Naive thymus-derived CD8-positive, alpha-beta T cell (primary cell): Measurements from ENCODE around the gene LRIT3. TPM values are rescaled to one million over a fixed set of nuclear protein-coding genes. Genes with fewer than 3 reads are reported as not detected.
A peak's percentile ranks its signal among the peaks of the same experiment; 100 is the strongest.

ENCODE experiments used
- ATAC-seq, 2 donors: fragments of 150-1000 bp; cut with Tn5 transposase in 1 of 2; sonication (Bioruptor Pico), chemical (Tn5 transposase) in 1 of 2; 1 replicate in 1 of 2; 2 replicates in 1 of 2; pipeline ENCODE4 v1.10.0; 2021; ENCODE audit warnings: mild to moderate bottlenecking in 2 of 2, moderate library complexity in 2 of 2
- POLR2A ChIA-PET: fragments of 350-600 bp; sonication (Branson Sonifier 250); formaldehyde crosslinking; loops from one replicate; lab custom pipeline; 2021; ENCODE audit warnings: antibody characterized with exemption; lab: Charles Lee
- DNase-seq, 10 donors: peaks; one replicate each; pipeline versions ENCODE4 v3.0.0 to v3.0.0-alpha.2; 2020 to 2022
- H3K27ac Mint-ChIP-seq, 10 donors: one replicate each; pipeline ENCODE4 v1.8.0; 2020 to 2022; ENCODE audit warnings: mild to moderate bottlenecking in 10 of 10, mixed read lengths in 10 of 10, moderate library complexity in 4 of 10, inconsistent platforms in 1 of 10
- H3K27me3 Mint-ChIP-seq, 5 donors: one replicate each; pipeline ENCODE4 v1.8.0; 2021 to 2022; ENCODE audit warnings: mixed read lengths in 5 of 5
- H3K36me3 Mint-ChIP-seq, 3 donors: one replicate each; pipeline ENCODE4 v1.8.0; 2020 to 2022; ENCODE audit warnings: mixed read lengths in 3 of 3, mild to moderate bottlenecking in 2 of 3, inconsistent platforms in 1 of 3
- H3K4me1 Mint-ChIP-seq, 4 donors: one replicate each; pipeline ENCODE4 v1.8.0; 2021 to 2022; ENCODE audit warnings: mixed read lengths in 4 of 4
- H3K4me3 Mint-ChIP-seq, 10 donors: one replicate each; pipeline ENCODE4 v1.8.0; 2020 to 2022; ENCODE audit warnings: mild to moderate bottlenecking in 10 of 10, mixed read lengths in 10 of 10, moderate library complexity in 6 of 10, inconsistent platforms in 1 of 10
- H3K9me3 Mint-ChIP-seq, 9 donors: one replicate each; pipeline ENCODE4 v1.8.0; 2020 to 2022; ENCODE audit warnings: mixed read lengths in 9 of 9, mild to moderate bottlenecking in 3 of 9, inconsistent platforms in 1 of 9, moderate library complexity in 1 of 9
- polyA plus RNA-seq, 3 donors: library from polyadenylated mRNA; unstranded; fragments of 300-500 nt; fragmentation: Illumina TruSeq; gene quantifications; one replicate each; pipeline ENCODE4 v1.2.3, GENCODE V29; 2021
- total RNA-seq, 8 experiments: library from RNA in 2 of 8; stranded (reverse) in 2 of 8; gene quantifications; one replicate each; pipeline ENCODE4 v1.2.3 and lab custom pipeline; 2021 to 2026

The LRIT3 gene, protein sequence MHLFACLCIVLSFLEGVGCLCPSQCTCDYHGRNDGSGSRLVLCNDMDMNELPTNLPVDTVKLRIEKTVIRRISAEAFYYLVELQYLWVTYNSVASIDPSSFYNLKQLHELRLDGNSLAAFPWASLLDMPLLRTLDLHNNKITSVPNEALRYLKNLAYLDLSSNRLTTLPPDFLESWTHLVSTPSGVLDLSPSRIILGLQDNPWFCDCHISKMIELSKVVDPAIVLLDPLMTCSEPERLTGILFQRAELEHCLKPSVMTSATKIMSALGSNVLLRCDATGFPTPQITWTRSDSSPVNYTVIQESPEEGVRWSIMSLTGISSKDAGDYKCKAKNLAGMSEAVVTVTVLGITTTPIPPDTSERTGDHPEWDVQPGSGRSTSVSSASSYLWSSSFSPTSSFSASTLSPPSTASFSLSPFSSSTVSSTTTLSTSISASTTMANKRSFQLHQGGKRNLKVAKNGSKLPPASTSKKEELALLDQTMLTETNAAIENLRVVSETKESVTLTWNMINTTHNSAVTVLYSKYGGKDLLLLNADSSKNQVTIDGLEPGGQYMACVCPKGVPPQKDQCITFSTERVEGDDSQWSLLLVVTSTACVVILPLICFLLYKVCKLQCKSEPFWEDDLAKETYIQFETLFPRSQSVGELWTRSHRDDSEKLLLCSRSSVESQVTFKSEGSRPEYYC
- total RNA-seq (under 1 TPM; 0.18 to 0.33 TPM), polyA plus RNA-seq (not detected), total RNA-seq (lab: John Stamatoyannopoulos, UW) (0 to 0.69 (median 0.40) reads per million in 6 experiments)

DNA sequence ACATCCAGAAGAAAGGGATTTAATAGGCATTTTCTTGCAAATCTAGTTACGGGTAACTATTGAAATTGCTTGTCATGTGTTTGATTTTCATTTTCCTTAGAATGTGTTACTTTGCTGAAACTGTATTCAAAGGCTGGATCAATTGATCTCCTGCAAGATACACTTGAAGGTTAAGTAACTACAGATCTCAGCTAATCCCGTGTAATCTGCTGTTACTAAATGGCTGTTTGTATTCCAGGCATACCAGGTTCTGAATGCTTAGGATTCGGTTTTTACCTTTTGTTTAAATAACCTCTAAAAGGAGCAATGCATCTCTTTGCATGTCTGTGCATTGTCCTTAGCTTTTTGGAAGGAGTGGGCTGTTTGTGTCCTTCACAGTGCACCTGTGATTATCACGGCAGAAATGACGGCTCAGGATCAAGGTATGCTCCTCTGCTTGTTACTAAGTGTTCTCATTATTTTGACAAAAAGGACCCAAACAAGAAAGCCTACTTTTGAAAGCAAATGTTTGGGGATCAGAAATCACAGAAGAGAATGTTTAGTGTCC lies at the start of gene LRIT3:
Gene LRIT3 (plus strand): TSS at position 212 of the 547 bp plus-strand sequence. CDS start 95 bp downstream, at position 307.
- DNase-seq (no peak), ATAC-seq (no peak)
- no peaks in the 10 kb centered on the region for H3K27me3 Mint-ChIP-seq
- peaks cover 0 to 2% (median 0%) of the 10 kb centered on the region in 4 donors for H3K4me1 Mint-ChIP-seq
- H3K4me3 Mint-ChIP-seq = no peak within 1 kb of the TSS
- H3K36me3 Mint-ChIP-seq = peaks cover 0 to 4% (median 0%) of the 10 kb centered on the region in 3 donors
- no peaks in the 10 kb centered on the region for H3K9me3 Mint-ChIP-seq
- no peak within 1 kb of the TSS for H3K27ac Mint-ChIP-seq
- POLR2A ChIA-PET = no interaction called here

DNA sequence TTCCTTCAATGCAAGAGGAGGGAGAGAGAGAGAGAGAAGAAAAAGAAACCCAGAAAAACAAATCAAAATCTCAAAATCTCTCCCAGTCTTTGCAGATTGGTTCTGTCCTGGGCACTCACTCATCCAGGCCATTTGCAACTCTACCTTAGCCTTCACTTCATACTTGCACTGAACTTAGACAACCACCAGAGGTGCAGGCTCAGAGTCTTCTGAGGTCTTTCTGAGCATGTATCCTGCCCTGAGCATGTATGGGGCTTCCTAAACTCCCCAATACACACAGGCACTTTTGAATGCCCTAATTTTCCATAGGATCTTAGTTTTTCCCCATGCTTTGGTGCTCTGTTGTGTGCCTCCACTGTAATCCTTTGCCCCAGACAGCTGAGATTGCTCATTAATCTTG lies 49.0 kb upstream of the LRIT3 start:
- no peak for ATAC-seq

DNA sequence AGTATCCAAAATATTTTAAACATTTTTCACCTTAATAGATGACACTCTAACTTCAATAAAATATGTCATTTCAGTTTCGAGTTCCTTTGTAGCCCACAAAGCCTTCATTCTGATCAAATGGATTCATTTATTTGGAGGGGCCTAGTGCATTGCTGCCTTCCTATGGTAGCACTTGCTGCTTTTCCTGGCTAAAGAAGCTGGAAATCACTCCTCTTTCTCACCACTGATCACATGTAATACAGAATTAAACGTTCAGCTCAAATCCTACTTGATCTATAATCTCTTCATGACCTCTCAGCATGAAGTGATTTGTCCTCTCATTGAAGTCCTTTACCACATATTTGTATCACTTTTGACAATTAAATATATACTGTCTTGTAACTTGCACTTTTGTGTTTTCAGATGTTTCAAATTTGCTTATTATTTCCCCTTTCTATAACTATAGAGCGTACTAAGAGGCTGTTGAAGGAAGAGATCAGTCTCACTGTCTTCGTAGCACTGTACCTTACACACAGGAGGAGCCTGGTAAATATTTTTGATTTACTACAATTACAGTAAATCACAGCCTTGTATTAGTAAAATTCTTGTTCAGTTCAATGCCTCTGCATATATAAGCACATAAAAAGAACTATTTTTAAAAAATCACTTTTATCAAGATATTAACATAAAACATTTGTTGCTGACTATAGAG lies 46.7 kb upstream of the LRIT3 start:
- Mint-ChIP-seq H3K27ac (no peak overlapping the region), H3K9me3 (peaks cover 0 to 10% (median 7%) of the 10 kb centered on the region in 9 donors), H3K27me3 (peaks cover 0 to 16% (median 6%) of the 10 kb centered on the region in 5 donors), H3K4me1 (no peaks in the 10 kb centered on the region), H3K36me3 (peaks cover 0 to 5% (median 0%) of the 10 kb centered on the region in 3 donors), H3K4me3 (no peak overlapping the region)
- DNase-seq (no peak), ATAC-seq (no peak)
- POLR2A ChIA-PET = no interaction called here

More for the DNA sequence above, 49.0 kb upstream of the LRIT3 start:
- Mint-ChIP-seq H3K36me3 (peaks cover 0 to 16% (median 15%) of the 10 kb centered on the region in 3 donors), H3K27ac (peak overlapping the region in 1 of 10 donors; percentile 1), H3K27me3 (peaks cover 3 to 7% (median 4%) of the 10 kb centered on the region in 5 donors), H3K9me3 (peaks cover 4 to 26% (median 22%) of the 10 kb centered on the region in 9 donors), H3K4me3 (no peak overlapping the region), H3K4me1 (no peaks in the 10 kb centered on the region)
- DNase-seq = no peak
- POLR2A ChIA-PET = no interaction called here

DNA sequence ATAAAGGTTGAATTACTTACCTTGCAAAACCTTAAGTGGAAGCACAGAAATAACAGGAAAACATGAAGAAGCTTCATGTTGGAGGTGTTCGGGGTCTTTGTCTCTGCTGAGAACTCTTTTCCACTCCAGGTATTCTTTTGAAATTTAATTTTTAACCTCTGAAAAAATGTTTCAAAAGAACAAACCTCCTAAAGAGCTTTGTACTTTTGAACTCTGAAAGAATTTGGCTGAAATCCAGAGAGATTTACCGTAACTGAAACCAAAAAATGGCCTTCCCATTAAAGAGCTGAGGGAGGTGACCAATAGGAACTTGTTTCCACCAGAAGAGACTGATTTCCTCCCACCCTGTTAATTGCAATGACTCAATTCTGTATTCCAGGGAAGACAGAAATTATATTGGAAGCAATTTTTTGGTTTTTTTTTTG lies 46.0 kb upstream of the LRIT3 start, which contains the start of gene CFI:
Gene CFI (minus strand): TSS at position 105 of the 425 bp plus-strand sequence. CDS start 28 bp downstream, at position 77.
- Mint-ChIP-seq H3K4me3 (no peak within 1 kb of the TSS), H3K36me3 (no peaks in the 10 kb centered on the region), H3K27ac (no peak within 1 kb of the TSS), H3K9me3 (peaks cover 0 to 7% (median 3%) of the 10 kb centered on the region in 9 donors), H3K4me1 (no peaks in the 10 kb centered on the region), H3K27me3 (peaks cover 0 to 21% (median 6%) of the 10 kb centered on the region in 5 donors)
- no peak for ATAC-seq
- POLR2A ChIA-PET = no interaction called here
- no peak for DNase-seq

DNA sequence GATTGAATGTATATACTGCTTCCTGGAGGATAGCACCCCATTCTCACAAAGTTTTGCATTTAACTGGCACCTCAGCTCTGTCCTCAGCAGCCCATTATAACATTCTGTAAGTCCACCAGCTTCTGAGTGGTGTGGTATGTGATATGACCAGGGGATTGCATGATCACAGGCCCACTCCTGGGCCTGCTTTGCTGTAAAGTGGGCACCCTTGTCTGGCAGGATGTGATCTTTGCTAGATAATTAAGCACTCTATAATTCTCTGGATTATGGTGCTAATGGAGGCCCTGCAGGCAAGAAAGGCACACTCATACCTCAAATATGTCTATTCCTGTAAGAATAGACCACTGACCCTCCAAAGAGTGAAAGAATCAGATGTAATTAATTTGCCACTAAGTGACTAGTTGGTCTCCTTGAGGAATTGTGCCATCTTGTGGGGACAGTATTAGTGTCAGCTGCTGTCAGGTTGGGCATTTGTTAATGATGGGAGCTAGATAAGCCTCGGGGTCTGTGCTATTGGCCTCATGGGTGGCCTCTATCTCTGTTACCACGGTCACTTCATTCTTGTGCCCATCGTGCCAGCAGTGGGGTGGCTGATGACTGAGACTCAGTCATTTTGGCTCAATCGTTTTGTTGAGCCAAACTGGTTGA lies 43.9 kb upstream of the LRIT3 start:
- Mint-ChIP-seq H3K9me3 (no peaks in the 10 kb centered on the region), H3K4me3 (no peak overlapping the region), H3K4me1 (no peaks in the 10 kb centered on the region), H3K27me3 (peaks cover 0 to 21% (median 8%) of the 10 kb centered on the region in 5 donors), H3K27ac (no peak overlapping the region), H3K36me3 (no peaks in the 10 kb centered on the region)
- ATAC-seq = no peak
- DNase-seq = peak in 4 of 10 donors; percentile 10 to 22 (median 14)
- POLR2A ChIA-PET = no interaction called here

DNA sequence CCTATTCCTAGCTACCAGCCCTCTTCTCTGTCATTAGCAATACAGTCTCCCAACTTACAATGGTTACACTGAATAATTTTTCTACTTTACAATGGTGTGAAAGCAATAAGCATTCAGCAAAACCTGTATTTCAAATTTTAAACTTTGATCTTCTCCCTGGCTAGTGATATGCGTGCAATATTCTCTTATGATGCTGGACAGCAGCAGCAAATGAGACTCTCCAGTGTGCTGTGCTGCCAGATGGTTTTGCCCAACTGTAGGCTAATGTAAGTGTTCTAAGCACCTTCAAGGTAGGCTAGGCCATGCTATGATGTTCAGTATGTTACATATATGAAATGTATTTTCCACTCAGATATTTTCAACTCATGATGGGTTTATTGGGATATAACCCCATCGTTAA lies 38.3 kb upstream of the LRIT3 start:
- Mint-ChIP-seq H3K9me3 (no peaks in the 10 kb centered on the region), H3K4me1 (peaks cover 0 to 3% (median 2%) of the 10 kb centered on the region in 4 donors), H3K27ac (no peak overlapping the region), H3K27me3 (peaks cover 0 to 21% (median 8%) of the 10 kb centered on the region in 5 donors), H3K4me3 (no peak overlapping the region), H3K36me3 (no peaks in the 10 kb centered on the region)
- ATAC-seq = no peak
- no peak for DNase-seq
- POLR2A ChIA-PET = no interaction called here

DNA sequence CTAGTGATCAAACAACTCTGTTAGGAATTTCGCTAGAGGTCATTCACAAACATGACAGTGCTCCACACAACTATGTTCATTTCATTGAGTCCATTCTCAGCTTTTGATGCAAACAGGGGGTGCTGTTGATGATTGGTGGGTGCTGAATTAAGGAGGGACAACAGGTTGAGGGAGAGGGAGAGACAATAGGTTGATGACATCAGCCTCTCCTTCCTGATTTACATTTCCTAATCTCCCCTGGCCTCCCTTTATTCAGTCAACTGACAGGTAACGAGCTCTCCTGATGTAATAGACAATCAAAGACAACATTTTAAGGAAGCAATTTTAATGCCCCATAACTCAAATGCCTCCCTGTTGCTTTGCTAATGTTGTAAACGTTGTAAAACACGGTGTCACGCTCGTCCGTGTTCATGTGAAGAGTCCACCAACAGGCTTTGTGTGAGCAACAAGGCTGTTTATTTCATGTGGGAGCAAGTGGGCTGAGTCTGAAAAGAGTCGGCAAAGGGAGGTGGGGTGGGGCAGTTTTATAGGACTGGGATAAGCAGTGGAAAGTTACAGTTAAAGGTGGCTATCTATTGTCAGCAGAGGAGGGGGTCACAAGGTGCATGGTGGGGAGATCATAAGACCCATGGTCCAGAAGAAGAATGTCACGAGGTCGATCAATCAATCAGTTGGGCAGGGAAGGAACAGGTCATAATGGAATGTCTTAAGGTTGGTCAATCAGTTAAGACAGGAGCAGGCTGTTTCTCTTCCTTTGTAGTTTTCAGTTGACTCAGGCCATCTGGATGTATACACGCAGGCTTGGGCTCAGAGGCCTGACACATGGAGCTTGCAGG lies 37.1 kb upstream of the LRIT3 start:
- H3K27ac Mint-ChIP-seq = no peak overlapping the region
- POLR2A ChIA-PET = no interaction called here
- DNase-seq = no peak

DNA sequence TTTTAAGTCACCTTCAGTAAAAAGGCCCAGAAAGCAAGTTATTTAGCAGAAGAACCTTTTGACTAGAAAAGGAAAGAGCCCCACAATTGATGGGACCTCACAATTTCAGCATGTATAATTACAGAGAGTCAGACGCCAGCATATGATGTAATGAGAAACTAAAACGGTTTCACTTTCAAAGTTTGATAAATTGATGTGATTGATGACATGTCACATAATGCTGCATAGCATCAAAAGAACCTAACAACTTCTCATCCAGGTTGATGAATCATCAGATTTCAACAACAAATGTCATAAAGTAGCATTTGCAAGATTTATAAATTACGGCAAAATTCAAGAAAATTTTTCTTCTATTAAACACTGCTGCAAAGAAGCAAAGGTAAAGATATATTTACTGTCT lies 36.2 kb upstream of the LRIT3 start:
- Mint-ChIP-seq H3K27ac (peak overlapping the region in 1 of 10 donors; percentile 2), H3K4me3 (no peak overlapping the region), H3K36me3 (no peaks in the 10 kb centered on the region), H3K4me1 (peaks cover 14 to 22% (median 19%) of the 10 kb centered on the region in 4 donors), H3K27me3 (peaks cover 0 to 4% (median 4%) of the 10 kb centered on the region in 5 donors), H3K9me3 (no peaks in the 10 kb centered on the region)
- ATAC-seq (no peak), DNase-seq (no peak)
- POLR2A ChIA-PET = no interaction called here

More for the DNA sequence above, 37.1 kb upstream of the LRIT3 start:
- Mint-ChIP-seq H3K27me3 (peaks cover 0 to 10% (median 8%) of the 10 kb centered on the region in 5 donors), H3K36me3 (no peaks in the 10 kb centered on the region), H3K4me3 (no peak overlapping the region), H3K9me3 (no peaks in the 10 kb centered on the region), H3K4me1 (peaks cover 5 to 13% (median 9%) of the 10 kb centered on the region in 4 donors)
- no peak for ATAC-seq

DNA sequence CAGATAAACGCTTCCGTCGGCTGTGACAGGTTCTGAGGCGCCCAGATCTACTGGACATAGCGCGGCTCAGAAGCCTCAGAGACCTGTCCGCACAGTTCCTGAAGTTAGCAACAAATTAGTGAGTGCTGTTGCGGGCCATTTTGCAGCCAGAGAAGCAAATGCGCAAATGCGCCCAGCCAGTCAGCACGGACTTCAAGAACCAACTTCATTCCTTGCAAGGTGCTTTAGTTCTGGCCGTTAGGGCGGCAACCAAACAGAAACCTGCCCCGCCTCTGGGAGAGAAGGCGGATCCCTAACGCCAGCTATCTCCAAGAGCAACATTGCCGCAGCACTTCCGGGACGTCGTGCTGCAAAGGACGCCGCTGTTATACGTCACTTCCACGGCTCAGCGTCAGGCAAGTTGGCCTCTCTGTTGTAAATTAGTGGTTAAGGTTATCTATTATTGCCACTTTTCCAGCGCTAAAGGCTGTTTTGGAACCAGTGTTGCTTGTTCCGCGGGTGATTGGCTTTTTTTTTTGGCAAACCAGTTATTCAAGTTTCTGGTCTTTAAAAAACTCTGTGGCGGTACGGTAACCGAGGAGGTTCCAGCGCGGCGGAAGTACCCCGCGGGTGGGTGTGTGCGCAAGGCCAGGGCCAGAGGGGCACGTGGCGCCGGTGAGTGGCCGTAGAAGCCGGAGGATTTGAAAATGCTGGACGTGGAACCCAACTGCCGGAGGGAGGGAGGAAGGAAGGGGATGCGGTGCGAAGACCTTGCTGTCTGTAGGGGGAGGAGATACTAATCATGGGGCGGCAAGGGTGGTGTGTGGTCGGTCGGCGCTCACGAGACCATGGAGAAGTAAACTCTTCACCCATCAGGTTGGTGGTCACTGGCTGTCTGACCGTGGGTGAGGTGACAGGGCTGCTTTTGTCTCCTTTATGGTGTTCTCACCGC lies 32.5 kb upstream of the LRIT3 start, which contains the start of gene GAR1:
Gene GAR1 (plus strand): TSS at position 612 of the 931 bp plus-strand sequence. CDS start 403 bp downstream, outside the sequence.
- DNase-seq (peak; percentile 69 to 90 (median 84)), ATAC-seq (peak; percentile 93)
- no peaks in the 10 kb centered on the region for H3K27me3 Mint-ChIP-seq
- H3K27ac Mint-ChIP-seq = peak within 1 kb of the TSS; percentile 96 to 100 (median 99)
- peak within 1 kb of the TSS; percentile 95 to 99 (median 98) for H3K4me3 Mint-ChIP-seq
- H3K4me1 Mint-ChIP-seq = peaks cover 25 to 44% (median 39%) of the 10 kb centered on the region in 4 donors
- POLR2A ChIA-PET = interaction anchor here (1.7 to 1.9 kb wide), 2 partner anchors 85 to 382 kb away, joined by 8 to 12 read pairs; partner anchors contain the start of genes PLA2G12A and SEC24B
- H3K9me3 Mint-ChIP-seq = no peaks in the 10 kb centered on the region
- H3K36me3 Mint-ChIP-seq = peaks cover 8 to 34% (median 9%) of the 10 kb centered on the region in 3 donors

DNA sequence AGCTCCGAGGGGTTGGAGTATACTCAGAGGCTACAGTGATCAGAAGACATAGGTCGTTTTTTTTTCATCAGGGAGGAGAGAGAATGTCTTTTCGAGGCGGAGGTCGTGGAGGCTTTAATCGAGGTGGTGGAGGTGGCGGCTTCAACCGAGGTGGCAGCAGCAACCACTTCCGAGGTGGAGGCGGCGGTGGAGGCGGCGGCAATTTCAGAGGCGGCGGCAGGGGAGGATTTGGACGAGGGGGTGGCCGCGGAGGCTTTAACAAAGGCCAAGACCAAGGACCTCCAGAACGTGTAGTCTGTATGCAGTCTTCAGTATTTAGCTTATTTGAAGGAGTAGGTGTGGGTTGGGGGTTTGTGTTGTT lies 31.8 kb upstream of the LRIT3 start:
- H3K27me3 Mint-ChIP-seq = no peaks in the 10 kb centered on the region
- H3K4me1 Mint-ChIP-seq = peaks cover 28 to 46% (median 42%) of the 10 kb centered on the region in 4 donors
- H3K4me3 Mint-ChIP-seq = peak overlapping the region; percentile 95 to 99 (median 98)
- ATAC-seq (peak; percentile 28 to 37), DNase-seq (peak; percentile 23 to 68 (median 44))
- POLR2A ChIA-PET = interaction anchor here (1.7 kb wide), 1 partner anchor 382 kb away, joined by 12 read pairs; the partner anchor contains the start of gene SEC24B
- peak overlapping the region; percentile 96 to 100 (median 99) for H3K27ac Mint-ChIP-seq
- H3K9me3 Mint-ChIP-seq = no peaks in the 10 kb centered on the region
- H3K36me3 Mint-ChIP-seq = peaks cover 10 to 39% (median 11%) of the 10 kb centered on the region in 3 donors
